ENCODE data around the gene SCNN1B. TPM values are rescaled to one million over a fixed set of nuclear protein-coding genes. Genes with fewer than 3 reads are reported as not detected.

Gene SCNN1B
- total RNA-seq, 2 donors from 2014 or later: not detected

DNA sequence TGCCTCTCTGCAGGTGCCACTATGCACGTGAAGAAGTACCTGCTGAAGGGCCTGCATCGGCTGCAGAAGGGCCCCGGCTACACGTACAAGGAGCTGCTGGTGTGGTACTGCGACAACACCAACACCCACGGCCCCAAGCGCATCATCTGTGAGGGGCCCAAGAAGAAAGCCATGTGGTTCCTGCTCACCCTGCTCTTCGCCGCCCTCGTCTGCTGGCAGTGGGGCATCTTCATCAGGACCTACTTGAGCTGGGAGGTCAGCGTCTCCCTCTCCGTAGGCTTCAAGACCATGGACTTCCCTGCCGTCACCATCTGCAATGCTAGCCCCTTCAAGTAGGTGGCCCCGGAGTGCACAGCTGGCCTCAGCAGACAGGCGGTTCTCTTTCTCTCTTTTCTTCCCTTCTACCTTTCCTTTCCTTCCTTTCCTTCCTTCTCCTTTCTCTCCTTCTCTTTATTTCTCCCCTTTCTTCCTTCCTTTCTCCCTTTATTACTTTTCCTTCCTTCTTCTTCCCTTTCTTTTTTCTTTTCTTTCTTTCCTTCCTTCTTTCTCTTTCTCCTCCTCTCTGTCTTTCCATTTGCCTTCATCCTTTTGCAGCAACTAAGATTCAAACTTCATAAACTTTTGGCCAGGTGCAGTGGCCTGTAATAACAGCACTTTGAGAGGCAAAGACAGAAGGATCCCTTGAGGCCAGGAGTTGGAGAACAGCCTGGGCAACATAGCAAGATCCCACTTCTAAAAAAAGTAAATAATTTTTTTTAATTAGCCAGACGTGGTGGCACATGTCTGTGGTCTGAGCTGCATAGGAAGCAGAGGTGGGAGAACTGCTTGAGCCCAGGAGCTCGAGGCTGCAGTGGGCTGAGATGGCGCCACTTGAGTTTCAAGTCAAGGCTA lies 46.7 kb downstream of the SCNN1B start:
- Histone ChIP-seq H3K9ac (ENCODE audit: extremely low read depth, low read length, poor library complexity, severe bottlenecking) (no peak overlapping the region), H3K36me3 (ENCODE audit: control insufficient read depth, insufficient read depth, low read length) (no peaks in the 10 kb centered on the region), H3K4me1 (ENCODE audit: control insufficient read depth, insufficient read depth, low read length) (no peaks in the 10 kb centered on the region), H3K27ac (ENCODE audit: low read depth, low read length) (no peak overlapping the region), H3K27me3 (ENCODE audit: control insufficient read depth, insufficient read depth, low read length, poor library complexity, severe bottlenecking) (no peaks in the 10 kb centered on the region), H3K4me3 (ENCODE audit: low read length) (no peak overlapping the region), H3K9me3 (ENCODE audit: control insufficient read depth, low read length) (no peaks in the 10 kb centered on the region)
- H3K27ac Mint-ChIP-seq: no peak overlapping the region
- no peak overlapping the region for H3K4me3 Mint-ChIP-seq
- WGBS, 2 experiments (ENCODE audit: insufficient coverage in 1 of 2, insufficient read length in 1 of 2): 71 to 76% methylated on average over 12 to 17 of the region's 18 CpGs
- DNase-seq: peak; percentile 83
- peaks cover 6% of the 10 kb centered on the region for H3K4me1 Mint-ChIP-seq
- H3K27me3 Mint-ChIP-seq (ENCODE audit: insufficient read depth): peaks cover 11% of the 10 kb centered on the region
- TF ChIP-seq, protein P1, sequence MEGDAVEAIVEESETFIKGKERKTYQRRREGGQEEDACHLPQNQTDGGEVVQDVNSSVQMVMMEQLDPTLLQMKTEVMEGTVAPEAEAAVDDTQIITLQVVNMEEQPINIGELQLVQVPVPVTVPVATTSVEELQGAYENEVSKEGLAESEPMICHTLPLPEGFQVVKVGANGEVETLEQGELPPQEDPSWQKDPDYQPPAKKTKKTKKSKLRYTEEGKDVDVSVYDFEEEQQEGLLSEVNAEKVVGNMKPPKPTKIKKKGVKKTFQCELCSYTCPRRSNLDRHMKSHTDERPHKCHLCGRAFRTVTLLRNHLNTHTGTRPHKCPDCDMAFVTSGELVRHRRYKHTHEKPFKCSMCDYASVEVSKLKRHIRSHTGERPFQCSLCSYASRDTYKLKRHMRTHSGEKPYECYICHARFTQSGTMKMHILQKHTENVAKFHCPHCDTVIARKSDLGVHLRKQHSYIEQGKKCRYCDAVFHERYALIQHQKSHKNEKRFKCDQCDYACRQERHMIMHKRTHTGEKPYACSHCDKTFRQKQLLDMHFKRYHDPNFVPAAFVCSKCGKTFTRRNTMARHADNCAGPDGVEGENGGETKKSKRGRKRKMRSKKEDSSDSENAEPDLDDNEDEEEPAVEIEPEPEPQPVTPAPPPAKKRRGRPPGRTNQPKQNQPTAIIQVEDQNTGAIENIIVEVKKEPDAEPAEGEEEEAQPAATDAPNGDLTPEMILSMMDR (conservative IDR thresholded peaks at IDR 0.05): peak; percentile 68
- no peaks in the 10 kb centered on the region for H3K36me3 Mint-ChIP-seq (ENCODE audit: low read depth)
- H3K9me3 Mint-ChIP-seq: no peaks in the 10 kb centered on the region

DNA sequence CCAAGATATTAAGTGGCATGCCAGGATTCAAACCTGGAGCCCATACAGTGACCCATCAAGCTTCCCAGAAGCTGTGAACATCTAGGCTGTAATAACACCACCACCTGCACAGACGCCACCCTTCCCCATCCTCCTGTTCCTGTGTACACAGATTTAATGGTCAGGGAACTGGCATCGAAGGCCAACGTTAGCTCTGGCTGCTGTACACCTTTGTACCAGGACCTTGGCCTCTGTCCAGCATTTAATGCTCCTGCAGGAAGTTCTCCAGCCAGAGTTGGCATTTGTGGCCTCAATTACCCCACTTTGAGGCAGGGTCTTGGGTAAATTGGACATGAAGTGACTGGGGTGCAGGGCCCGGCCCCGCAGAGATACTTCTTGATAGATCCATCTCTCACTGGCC lies 49.3 kb downstream of the SCNN1B start:
- H3K4me3 Mint-ChIP-seq: no peak overlapping the region
- H3K9me3 Mint-ChIP-seq: no peaks in the 10 kb centered on the region
- Histone ChIP-seq H3K9ac (ENCODE audit: extremely low read depth, low read length, poor library complexity, severe bottlenecking) (no peak overlapping the region), H3K36me3 (ENCODE audit: control insufficient read depth, insufficient read depth, low read length) (no peaks in the 10 kb centered on the region), H3K4me3 (ENCODE audit: low read length) (no peak overlapping the region), H3K27me3 (ENCODE audit: control insufficient read depth, insufficient read depth, low read length, poor library complexity, severe bottlenecking) (no peaks in the 10 kb centered on the region), H3K4me1 (ENCODE audit: control insufficient read depth, insufficient read depth, low read length) (no peaks in the 10 kb centered on the region), H3K27ac (ENCODE audit: low read depth, low read length) (no peak overlapping the region), H3K9me3 (ENCODE audit: control insufficient read depth, low read length) (no peaks in the 10 kb centered on the region)
- no peaks in the 10 kb centered on the region for H3K36me3 Mint-ChIP-seq (ENCODE audit: low read depth)
- peaks cover 6% of the 10 kb centered on the region for H3K27me3 Mint-ChIP-seq (ENCODE audit: insufficient read depth)
- H3K4me1 Mint-ChIP-seq: no peaks in the 10 kb centered on the region
- TF ChIP-seq, protein P1 (conservative IDR thresholded peaks at IDR 0.05): no peak
- WGBS, 2 experiments (ENCODE audit: insufficient coverage in 1 of 2, insufficient read length in 1 of 2): 93 to 100% methylated on average over 2 to 5 of the region's 5 CpGs
- no peak overlapping the region for H3K27ac Mint-ChIP-seq
- DNase-seq: no peak

DNA sequence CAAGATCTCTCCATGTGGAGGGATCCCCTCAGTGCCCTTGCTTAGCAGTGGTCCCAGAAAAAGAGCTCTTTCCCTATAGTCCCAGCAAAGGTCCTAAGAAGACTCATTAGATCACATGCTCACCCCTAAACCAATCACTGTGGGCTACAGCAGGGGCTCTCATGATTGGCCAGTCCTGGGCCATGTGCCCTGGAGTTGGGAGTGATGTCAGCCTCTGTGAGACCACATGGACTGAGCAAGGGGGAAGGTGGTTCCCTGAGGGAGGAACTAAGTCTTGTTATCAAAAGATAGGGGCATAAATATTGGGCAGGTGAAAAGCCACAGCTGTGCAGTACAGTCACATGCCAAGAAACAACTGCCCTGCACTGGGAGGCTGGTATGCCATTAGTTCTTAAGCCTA lies 51.3 kb downstream of the SCNN1B start:
- Mint-ChIP-seq H3K27ac (no peak overlapping the region), H3K36me3 (ENCODE audit: low read depth) (no peaks in the 10 kb centered on the region), H3K4me3 (no peak overlapping the region), H3K4me1 (no peaks in the 10 kb centered on the region), H3K9me3 (no peaks in the 10 kb centered on the region), H3K27me3 (ENCODE audit: insufficient read depth) (peaks cover 6% of the 10 kb centered on the region)
- no peaks in the 10 kb centered on the region for H3K4me1 ChIP-seq (ENCODE audit: control insufficient read depth, insufficient read depth, low read length)
- H3K4me3 ChIP-seq (ENCODE audit: low read length): no peak overlapping the region
- no peak for DNase-seq
- no peaks in the 10 kb centered on the region for H3K9me3 ChIP-seq (ENCODE audit: control insufficient read depth, low read length)
- H3K36me3 ChIP-seq (ENCODE audit: control insufficient read depth, insufficient read depth, low read length): no peaks in the 10 kb centered on the region
- H3K9ac ChIP-seq (ENCODE audit: extremely low read depth, low read length, poor library complexity, severe bottlenecking): no peak overlapping the region
- no peak overlapping the region for H3K27ac ChIP-seq (ENCODE audit: low read depth, low read length)
- TF ChIP-seq, protein P1 (conservative IDR thresholded peaks at IDR 0.05): no peak
- no peaks in the 10 kb centered on the region for H3K27me3 ChIP-seq (ENCODE audit: control insufficient read depth, insufficient read depth, low read length, poor library complexity, severe bottlenecking)
